Amniotic stem cell (primary cell): ENCODE results near the gene RBL2.
A peak's percentile ranks its signal among the peaks of the same experiment; 100 is the strongest.

Experiments used
- DNase-seq: peaks from one replicate; lab custom pipeline; 2025; lab: John Stamatoyannopoulos, UW

RBL2 gene

DNA sequence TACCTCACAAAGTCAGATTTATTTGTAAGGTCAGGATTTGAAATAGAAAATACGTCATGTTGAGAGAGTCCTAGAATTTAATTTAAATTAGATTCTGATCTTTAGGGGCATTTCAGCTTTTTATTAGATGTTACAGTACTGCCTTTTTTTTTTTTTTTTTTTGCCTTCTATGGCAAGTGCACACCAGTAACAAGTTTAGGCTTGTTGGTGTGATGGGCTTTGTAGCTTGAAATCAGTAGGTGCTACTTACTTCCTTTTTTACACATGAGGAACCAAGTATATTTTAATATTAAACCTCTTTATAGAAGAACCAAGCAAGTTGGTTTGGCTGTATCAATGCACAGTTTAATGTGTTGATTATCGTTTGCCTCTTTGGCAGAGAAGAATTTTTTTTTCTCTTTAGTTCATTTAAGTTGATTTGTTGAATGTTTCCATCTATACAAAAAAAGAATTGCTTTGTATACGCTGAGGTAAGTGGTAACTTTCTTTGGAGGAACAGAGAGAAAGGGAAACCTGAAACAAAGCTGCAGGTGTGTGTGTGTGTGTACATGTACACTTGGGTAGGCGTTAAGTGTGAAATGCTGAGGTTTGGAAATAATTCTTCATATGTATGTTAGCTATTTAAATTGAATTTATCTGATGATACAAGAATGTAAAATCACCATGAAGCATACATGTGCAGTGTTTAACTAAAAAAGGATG is 15.7 kb downstream of the RBL2 start:
- no peak for DNase-seq

DNA sequence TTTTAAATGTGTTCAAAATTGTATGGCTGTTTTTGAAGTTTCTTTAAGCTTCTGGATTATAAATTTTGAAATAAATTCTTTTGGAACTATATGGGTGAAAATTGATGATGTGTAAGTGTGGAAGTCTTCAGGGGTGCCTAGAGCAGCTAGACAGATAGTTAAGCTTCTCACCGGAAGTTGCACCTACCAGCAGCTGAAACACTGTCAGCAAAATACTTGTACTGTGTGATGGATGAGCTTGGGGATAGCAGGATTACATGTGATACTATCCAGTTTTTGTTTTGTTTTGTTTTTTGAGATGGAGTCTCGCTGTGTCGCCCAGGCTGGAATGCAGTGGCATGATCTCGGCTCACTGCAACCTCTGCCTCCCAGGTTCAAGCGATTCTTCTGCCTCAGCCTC is 19.7 kb downstream of the RBL2 start:
- no peak for DNase-seq

DNA sequence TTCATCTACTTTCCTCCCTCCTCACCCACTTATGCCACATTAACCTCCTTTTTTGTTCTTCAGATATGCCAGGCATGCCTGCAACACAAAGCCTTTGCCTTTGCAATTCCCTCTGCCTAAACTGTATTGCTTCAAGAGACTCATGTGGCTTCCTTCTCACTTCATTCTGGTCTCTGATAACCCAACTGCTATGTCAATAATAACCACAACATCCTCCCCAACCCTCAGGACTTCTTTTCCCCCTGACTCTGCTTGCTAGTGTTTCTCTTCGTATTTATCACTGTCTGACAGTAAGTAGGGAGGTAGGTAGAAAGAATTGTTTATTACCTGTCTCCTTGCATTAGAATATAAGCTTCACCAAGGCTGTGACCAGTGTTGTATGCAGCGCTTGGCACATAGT is 22.4 kb downstream of the RBL2 start:
- no peak for DNase-seq

DNA sequence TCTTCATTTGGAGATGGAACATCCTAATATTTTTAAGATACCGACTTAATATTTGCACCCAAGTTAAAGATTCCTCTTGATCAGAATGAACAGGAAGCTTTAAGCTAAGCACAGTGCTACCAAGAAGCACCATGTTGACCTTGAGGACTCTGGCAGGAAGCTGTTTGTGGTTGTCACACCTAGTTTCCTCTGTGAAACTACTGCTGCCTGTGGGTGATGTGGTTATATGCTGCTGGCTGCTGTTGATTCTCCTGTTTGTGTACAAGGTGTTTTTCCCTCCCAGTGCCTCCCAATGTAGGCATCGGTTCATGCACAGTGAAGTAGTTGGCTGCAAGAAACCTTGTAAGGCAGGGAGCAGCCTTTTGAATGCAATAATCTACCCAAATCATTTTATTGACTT is 23.4 kb downstream of the RBL2 start:
- no peak for DNase-seq

DNA sequence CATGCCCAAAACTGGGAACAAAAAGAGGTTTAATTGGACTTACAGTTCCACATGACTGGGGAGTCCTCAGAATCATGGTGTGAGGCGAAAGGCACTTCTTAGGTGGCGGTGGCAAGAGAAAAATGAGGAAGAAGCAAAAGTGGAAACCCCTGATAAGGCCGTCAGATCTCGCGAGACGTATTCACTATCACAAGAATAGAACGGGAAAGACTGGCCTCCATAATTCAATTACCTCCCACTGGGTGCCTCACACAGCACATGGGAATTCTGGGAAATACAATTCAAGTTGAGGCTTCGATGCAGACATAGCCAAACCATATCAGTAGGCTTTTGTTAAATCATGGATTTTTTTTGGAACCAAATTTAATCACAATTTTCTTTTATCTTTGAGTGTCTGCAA is 24.4 kb downstream of the RBL2 start:
- DNase-seq: no peak

DNA sequence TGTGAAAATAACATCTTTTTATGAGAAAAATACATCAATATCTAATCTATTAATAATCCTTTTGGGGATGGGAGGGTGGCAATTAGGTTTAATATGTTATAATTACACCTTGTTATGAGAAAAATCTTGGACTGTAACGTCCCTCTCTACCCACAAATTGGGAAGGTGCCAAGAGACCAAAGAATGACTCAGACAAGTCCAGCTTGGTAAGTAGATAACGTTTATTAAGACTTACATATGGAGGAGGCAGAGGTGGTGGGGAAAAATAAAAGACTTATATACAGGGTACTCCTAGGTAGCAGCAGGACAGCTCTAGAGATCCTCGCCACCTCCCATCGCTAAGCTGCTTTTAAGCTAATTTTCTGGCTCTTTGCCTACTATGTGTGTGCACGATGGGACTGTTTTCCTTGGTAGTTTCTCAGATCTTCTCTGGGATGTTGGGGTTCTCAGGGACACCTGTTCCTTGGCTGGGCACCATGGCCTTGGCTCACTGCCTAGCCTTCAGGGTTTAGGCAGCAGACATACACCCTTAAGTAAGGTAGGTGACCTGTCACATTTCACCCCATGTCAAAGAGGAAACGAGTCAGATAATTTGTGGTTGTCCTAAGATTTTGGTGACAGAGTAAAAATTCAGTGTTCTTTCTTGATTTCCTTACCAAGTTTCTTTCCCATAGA is 31.5 kb downstream of the RBL2 start:
- DNase-seq: peak; percentile 25

DNA sequence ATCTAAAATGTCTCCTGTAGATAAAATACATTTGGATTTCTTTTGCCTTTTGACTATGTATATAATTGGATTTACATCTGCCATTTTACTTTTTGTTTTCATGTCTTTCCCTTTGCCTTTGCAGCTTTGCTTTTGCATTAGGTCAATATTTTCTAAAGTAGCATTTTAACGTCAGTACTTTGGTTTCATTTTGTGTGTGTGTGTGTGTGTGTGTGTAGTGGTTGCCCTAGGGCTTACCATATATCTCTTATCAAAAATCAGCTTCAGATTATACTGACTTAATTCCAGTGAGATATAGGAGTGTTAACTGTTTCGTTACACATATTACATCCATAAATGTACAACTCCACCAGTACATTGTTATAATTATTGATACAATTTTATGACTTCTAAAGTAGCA is 42.6 kb downstream of the RBL2 start:
- DNase-seq: no peak

DNA sequence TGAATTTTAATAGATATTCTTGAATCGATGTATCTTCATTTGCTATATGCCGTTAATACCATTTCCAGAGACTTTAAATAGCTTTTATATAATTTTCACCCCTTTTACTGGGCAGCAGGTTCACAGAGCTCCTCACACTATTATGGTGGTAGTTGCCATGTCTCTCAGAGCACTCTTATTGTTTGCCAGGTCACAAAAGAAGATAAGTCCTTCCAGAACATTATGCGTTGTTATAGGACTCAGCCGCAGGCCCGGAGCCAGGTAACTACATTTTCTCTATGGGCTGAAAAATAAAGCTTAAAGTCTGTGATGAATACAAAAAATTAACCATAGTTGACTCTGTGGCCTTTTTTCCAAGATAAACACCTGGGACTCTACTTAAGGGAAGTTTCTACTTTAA is 44.7 kb downstream of the RBL2 start:
- no peak for DNase-seq

DNA sequence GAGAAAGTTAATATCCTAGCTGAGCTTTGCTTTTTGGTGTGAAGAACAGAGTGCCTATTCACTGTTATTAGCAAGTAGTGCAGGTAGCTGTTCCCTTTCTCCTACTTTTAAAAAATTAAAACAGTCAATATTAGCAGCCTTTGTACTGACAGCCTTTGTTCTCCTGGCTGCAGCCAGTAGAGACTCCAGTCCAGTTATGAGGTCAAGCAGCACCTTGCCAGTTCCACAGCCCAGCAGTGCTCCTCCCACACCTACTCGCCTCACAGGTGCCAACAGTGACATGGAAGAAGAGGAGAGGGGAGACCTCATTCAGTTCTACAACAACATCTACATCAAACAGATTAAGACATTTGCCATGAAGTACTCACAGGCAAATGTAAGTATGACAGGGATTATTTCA is 46.1 kb downstream of the RBL2 start:
- DNase-seq: no peak

DNA sequence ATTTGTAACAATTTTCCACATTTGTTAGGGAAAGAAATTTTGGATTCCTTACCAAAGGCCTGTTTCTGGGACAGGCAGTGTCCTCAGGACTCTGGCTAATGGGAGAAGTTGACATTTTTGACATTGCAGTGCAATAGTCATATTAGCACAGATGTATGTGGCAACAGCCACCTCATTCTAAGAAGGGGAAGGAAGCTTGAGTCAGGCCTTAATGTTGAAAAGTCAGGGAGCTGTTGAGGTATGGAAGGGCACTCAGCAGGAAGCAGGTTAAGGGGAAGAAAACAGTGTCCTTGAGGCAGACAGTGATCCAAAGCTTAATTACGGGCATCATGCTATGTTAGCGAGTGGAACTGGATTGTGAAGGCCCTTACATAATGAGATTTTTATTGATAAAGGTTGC is 47.9 kb downstream of the RBL2 start:
- no peak for DNase-seq

DNA sequence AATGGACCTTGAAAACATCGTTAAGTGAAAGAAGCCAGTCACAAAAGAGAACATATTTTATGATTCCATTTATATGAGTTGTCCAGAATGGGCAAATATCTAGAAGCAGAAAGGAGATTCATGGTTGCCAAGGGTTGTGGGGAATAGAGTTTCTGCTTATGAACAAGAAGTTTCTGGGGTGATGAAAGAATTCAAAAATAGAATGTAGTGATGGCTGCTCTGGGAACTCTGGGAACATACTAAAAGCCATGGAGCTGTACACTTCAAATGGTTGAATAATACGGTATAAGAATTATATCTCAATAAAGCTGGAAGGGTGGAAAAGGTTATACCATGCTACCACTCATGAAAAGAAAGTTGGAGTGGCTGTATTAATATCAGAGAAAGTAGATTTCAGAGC is 50.3 kb downstream of the RBL2 start:
- no peak for DNase-seq

DNA sequence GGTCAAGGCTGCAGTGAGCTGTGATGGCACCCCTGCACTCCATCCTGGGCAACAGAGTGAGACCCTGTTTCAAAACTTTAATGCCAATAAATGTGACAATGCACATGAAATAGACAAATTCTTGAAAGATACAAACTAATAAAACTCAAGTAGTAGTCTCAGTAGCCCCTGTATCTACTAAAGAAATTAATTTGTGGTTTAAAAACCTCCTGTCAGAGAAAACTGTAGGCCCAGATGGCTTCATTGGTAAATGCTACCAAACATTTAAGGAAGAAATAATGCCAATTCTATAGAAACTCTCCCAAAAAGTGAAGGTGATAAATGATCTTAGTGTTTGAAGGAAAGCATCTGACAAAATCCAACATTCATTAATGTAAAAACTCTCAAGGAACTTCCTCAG is 52.0 kb downstream of the RBL2 start:
- no peak for DNase-seq

DNA sequence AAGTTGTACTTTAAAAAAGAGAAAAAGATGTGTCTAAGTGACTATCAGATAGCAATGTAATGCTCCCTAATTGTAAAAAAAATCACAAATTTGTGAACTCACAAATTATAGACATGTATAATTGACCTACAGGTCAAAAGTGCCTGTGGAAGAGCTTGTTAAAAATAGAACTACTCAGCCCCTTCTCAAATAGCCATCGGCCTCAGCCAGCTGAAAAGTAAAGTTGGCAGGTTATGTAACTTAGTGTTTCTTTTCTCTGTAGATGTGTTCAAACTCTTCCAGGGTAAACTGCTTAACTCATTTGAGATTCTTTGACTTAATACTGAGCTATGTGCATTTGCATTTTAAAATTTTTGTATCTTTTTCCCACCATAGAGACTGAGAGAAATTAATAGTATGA is 55.5 kb downstream of the RBL2 start:
- no peak for DNase-seq

DNA sequence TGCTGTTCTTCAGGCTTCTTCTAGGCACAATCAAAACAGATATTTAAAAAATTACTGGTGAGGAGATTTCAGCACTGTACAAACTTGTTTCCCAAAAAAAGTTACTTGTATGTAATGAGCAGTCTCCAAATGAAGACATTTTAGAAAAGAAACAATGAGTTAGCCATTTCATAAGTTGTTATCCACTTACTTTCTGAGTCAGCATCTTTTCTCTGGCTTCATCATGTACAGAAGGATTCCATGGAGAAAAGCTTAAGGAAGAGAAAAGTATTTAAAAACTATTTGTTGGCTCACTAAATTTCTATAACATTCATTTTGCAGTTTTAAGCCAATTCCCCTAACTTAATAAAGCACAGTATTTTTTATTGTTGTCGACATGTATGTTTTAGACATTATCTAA is 58.2 kb downstream of the RBL2 start:
- DNase-seq: no peak

DNA sequence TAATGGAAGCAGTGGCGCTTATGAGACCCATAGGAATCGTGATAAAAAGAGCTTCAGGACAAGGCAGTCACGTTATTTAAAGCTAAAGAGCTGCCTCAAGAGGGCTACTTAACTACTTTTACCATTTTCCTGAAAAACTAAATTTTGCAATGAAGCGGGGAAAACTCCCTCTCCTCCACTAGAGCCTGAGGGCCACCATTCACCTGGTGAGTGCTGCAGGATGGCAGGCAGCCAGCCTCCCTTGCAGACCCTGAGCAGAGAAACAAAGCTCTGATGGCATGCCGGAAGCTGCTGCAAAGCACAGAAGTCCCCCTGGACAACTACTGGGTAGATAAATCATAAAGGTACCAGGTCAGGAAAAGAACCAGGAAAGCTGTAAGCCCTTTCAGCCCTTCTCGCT is 60.4 kb downstream of the RBL2 start:
- DNase-seq: no peak

DNA sequence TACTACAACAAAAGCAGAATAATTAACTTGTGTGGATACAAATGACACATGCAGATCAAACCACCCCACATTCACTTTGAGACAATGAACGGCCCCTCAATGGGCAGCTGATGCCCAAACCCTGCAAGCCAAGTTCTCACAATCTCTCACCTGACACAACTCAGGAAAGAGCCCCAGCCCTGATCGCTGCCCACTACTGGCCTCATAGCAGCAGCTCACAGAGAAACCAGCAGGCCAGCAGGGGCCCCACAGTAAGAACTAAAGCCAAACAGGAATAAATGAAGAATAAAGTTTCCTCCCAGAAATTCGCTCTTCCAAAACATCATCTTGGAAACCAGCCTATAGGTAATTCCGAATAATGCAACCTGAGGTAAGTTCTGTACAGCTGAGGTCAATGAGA is 61.1 kb downstream of the RBL2 start:
- no peak for DNase-seq

DNA sequence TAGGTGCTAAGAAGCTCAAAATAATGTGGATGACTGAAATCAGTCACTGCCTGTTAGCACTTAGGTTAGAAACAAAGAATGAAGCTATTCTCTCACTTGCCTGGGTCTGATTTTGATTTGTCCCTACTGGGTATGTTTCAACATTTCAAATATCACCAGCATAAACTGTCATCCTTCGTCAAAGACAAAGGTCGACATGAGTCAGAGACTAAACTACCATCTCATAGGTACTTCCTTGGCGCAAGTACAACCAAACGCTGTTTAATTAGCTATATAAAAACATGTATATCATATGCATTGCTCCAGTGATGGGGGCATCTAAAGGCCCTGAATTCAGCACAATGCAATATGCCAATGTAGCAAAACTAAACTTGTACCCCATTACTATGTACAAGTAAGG is 64.7 kb downstream of the RBL2 start:
- DNase-seq: no peak

DNA sequence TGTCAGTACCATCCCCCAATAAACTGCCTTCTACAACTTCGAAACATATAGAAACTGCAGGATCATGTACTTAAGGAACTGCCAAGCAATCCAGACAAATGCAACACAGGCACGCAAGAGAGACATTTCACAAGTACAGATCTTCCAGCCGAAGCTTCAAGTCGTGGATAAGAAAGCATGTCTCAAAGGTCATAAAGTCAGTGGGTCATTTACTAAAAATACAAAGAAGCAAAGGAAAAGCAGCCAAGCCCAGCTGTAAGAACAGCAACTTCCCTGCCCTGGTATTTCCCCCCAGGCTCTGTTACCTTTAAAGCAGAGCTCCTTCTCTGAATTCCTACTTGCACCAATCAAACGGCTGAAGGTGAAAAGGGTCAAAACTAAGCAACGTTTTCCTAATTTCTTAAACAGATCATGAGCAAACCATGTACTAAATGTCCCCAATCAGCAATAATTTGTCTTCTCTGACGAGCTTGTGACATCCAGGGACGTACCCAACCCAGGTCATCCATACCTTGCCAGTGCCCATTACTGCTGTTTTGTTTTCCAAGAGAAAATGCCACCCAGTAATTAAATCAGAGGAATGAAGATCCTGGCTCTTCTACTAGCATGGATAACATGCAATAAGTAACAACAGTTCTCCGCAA is 67.1 kb downstream of the RBL2 start:
- no peak for DNase-seq

DNA sequence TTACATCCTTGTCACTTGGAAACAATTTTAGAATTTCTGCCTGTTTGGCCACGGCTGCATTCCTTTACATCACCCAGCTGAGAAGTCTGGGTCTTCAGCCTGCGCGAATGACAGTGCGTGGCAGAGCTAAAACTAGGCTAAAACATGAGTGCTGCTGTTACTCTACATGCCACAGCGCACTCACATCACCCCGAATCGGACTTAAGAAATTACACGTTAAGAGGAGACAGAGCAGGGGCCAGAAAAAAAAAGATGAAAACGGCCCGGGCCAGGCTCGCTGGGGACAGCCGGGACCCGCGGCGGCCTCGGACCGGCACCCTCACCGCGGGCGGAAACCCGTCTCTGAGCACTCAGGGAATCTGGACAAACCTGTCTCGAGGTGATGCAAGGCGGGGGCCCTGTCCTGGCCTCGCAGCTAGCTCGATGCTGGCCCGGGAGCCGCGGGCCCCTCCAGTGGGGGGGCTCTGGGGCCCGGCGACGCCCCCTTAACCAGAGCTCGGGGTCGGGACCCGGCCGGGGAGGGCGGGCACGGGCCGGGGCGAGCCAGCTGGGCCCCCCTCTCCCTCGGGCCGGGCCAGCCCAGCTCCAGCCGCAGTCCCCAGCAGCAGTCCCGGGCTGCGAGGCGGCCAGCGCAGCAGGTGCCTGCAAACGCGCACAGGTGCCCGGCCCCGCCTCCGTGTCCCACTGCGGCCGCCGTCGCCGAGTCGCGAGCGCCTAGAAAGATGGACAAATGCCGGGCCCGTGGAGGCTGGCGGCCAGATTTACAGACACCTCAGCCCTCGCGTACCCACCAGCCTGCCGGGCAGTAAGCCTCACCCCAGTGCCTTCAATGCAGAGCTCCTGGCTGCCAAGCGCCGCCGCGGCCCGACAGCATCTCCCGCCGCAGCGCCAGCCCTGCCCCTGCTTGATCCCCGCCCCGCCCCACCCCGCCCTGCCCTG is 68.3 kb downstream of the RBL2 start, which contains the start of gene AKTIP:
Gene AKTIP, minus strand, starts transcription at position 879 of the 939 bp plus-strand sequence. CDS start 2,950 bp downstream, outside the sequence.
- DNase-seq: no peak

DNA sequence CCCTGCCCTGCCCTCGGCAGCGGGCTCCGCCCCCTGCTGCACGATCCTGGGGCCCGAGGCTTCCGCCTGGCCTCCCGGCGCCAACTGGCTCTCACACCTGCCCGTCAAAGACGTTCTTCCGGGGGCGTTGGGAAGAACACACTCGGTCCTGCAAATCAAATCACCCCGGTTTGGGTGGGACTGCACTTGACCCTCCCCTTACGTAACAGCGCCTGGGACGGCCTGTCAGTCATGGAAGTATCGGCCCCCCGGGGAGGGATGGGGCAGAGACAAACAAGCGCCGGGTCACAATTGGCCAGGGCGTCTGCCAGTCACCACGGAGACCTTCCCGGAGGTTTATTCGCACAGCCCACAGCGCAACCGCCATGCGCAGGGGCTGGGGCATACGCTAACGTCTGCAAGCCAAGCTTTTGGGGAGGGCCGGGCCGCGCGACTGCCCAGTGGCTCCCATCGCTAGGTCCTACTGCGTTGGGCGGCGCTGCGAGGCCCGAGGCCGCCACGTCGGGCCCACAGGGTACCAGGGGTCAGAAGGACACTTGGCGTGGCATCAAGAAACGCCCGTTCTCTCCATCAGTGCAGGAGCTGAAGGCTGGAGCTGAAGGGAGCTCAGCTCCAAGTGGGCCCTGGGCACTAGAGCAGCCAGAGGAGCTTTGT is 69.1 kb downstream of the RBL2 start:
- peak; percentile 99 for DNase-seq

DNA sequence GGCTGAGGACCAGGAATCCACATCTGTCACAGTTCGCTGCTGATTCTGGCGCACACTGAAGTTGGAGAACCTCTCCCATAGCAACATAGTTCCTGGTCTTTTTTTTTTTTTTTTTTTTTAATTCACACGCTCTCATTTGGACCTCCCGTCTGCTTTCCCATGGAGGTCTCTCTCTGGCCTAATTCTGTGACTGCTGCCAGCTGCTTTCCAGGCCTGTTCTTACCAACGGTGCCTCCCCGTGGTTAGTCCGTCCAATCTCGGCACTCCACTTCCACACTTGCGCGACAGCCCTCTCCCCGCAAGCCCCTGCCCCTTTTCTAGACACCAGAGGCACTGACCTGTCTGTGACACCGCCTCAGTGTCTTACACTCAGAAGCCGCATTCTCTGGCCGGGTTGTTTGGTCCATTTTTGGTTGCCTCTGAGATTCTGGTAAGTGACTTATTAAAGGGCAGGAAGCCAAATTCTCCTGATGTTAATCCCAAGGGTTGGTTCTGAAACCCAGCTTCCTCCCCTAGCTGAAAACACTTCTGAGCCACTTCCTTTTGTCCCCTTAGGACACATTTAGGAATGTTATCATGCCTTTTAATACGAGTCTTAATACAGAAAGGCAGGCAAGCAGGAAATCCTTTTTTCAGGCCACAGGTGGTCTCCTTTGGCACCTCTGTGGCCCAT is 69.9 kb downstream of the RBL2 start:
- no peak for DNase-seq
